SH-SY5Y (cell line): Measurements from ENCODE around the gene TLR10.

ENCODE experiments used
- GATA2 ChIP-seq: IDR thresholded peaks from 2 replicates; pipeline ENCODE4 v1.6.1; 2011; ENCODE audit warnings: mild to moderate bottlenecking, low read depth, low read length
- GATA3 ChIP-seq: IDR thresholded peaks from 2 replicates; pipeline ENCODE4 v1.6.1; 2011; ENCODE audit warnings: low read depth, mild to moderate bottlenecking, low read length, moderate library complexity

Gene TLR10

GRCh38 chr4:38733663-38734062 lies 49.1 kb downstream of the TLR10 start:
- TF ChIP-seq GATA2 (no peak), GATA3 (no peak)

DNA sequence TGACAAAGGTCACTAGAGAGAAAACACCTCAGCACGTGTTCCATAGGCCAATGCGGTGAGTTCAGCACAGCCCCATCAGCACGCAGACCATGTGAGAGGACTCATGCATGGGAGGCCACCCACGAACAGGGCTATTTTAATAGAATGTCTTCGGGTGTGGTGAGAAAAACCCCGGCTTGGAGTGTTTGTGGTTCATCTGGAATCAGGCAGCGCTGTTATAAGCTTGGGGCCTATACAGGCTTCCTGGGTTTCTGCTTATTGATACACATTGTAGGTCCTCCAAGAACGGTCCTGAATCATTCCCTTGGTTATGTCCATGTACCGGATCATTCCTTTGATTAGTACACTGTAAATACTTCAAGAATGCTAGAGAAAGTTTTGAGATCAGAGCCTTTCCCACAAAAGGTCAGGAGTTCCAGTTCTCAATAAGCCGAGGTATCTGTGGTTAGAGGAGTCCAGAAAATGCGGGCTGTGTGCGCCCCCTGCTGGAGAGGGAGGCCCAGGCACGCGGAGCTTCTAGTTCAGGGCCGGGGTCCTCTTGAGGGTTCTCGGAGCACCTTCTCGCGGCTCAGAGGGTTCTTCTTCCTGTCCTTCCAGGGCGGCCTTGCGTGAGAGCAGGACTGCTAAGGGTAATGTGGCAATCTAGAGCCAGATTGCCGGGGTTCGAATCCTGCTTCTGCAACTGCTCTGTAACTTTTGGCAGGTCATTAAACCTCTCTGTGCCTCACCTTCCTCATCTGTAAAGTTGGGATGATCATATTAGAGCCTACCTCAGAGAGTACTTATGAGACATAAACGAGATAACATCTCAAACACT lies 51.8 kb downstream of the TLR10 start:
- TF ChIP-seq GATA2 = no peak
- TF ChIP-seq GATA3 = no peak

DNA sequence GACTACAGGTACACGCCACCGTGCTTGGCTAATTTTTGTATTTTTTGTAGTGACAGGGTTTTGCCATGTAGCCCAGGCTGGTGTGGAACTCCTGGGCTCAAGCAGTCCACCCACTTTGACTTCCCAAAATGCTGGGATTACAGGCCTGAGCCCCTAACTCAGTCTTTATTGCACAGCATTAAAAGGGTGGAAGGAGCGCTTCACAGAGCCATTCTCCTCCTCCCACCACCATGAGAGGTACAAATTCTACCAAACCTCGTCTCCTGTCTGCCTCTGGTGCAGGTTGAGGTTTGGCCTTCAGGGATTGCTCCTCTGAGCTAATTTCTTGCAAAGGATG lies 52.3 kb downstream of the TLR10 start:
- TF ChIP-seq GATA3 = no peak
- TF ChIP-seq GATA2 = no peak

- TF ChIP-seq GATA2 (no peak), GATA3 (no peak)
Measured at GRCh38 chr4:38728631-38729141, 54.1 kb downstream of the TLR10 start.

DNA sequence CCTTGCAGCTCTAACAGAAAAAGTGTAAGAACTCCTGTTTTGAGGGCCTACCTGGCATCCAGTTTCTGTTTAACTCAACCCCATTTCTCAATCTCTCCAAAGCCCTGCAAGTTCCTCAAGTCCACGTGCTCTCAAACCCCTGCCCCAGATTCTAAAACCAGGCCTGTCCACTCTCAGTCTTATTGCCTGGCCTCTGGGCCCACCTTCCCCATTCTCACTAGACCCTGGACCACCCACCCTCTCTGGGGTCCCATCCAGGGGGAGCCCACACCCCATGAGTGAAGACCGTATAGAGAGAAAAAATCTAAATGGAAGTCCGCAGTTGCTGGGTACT lies 58.3 kb downstream of the TLR10 start:
- TF ChIP-seq GATA3 (no peak), GATA2 (no peak)

DNA sequence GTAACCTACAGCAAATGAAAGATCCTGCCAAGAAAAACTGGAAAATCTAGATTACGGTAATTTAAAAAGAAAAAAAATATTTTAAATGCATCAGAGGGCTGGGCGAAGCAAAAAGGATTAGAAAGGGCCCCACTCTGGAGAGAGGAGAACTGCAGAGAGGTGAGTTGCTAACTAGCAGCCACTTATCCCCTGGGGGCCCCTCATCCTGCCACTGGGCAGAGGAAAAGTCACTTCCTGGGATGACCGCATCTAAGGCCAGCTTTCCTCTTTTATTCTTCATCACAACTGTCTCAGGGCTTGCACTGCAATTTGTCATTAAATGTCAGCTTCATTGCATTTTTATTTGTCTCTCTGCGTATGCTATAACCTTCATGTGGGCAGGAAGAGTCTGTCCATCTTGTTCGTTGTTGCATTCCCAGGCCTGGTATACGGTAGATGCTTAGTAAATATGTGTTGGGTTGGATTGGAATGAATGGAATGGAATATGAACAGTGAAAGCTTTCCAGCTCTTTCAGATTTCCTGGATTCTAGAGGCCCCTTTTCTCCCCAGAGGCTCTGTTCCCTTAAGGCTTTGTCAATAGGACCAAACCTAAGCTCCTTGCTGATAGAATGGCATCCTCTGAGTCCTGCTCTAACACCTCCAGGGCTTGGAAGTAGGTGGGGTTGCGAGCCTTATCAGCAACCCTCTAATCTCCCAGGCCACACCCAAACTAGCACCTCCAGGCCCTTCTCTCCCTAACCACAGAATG lies 58.9 kb downstream of the TLR10 start:
- TF ChIP-seq GATA3 = no peak
- no peak for TF ChIP-seq GATA2

DNA sequence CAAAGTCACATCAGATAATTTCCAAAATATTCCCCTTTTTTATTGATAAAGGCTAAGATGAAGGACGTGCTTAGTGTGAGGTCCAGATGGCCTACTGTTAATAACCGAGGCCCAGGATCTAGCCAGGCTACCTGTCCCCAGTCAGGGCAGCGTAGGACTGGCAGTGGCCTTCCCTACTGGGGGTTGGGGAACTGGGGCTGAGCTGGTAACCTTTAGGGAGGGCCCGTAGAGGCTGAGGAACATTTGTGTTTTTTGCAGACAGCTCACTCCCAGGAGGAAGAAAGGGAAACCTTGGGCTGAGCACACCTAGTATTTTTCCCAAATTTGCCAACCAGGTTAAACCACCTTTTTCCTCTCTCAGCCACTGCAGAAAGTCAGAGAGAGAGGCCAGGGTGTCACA lies 59.7 kb downstream of the TLR10 start:
- no peak for TF ChIP-seq GATA3
- TF ChIP-seq GATA2 = no peak
